Prostate gland (tissue), 2 donors: ENCODE data around the gene LCN12. TPM values are rescaled to one million over a fixed set of nuclear protein-coding genes. Genes with fewer than 3 reads are reported as not detected.

Experiments
- DNase-seq: peaks from one replicate; pipeline ENCODE4 v3.0.0-alpha.2; 2019; ENCODE audit warnings: low spot score
- H3K27ac ChIP-seq, 2 donors: fragments of 200-600 bp; sonication (generic); 2 replicates each; pipeline ENCODE4 v1.5.1; 2017 to 2019
- H3K27me3 ChIP-seq: fragments of 200-600 bp; sonication (generic); replicated peaks from 2 replicates; pipeline ENCODE4 v1.5.1; 2019; ENCODE audit not compliant: insufficient read depth
- H3K36me3 ChIP-seq, 2 donors: fragments of 200-600 bp; sonication (generic); 1 replicate in 1 of 2; 2 replicates in 1 of 2; pipeline versions ENCODE4 v1.5.1 to v1.8.1; 2017 to 2019
- H3K4me1 ChIP-seq: fragments of 200-600 bp; sonication (generic); replicated peaks from 2 replicates; pipeline ENCODE4 v1.5.1; 2019
- H3K4me3 ChIP-seq, 2 donors: fragments of 200-600 bp; sonication (generic); 2 replicates each; pipeline ENCODE4 v1.5.1; 2017 to 2019
- H3K9me3 ChIP-seq: fragments of 200-600 bp; sonication (generic); 2 replicates; pipeline ENCODE4 v1.5.1; 2017
- CTCF ChIP-seq, 4 experiments: fragments of 200-600 bp in 2 of 4; fragments of 450-650 bp in 2 of 4; sonication (generic) in 2 of 4; IDR thresholded peaks; 1 replicate in 3 of 4; 2 replicates in 1 of 4; pipeline ENCODE4 v1.5.1; 2016 to 2019; ENCODE audit warnings: antibody characterized with exemption in 4 of 4, mild to moderate bottlenecking in 2 of 4, moderate library complexity in 2 of 4
- POLR2A ChIP-seq: fragments of 450-650 bp; IDR thresholded peaks from one replicate; pipeline ENCODE4 v1.6.1; 2016; ENCODE audit warnings: antibody characterized with exemption, mild to moderate bottlenecking
- POLR2AphosphoS5 ChIP-seq: sonication (generic); formaldehyde crosslinking; IDR thresholded peaks from one replicate; pipeline ENCODE4 v1.6.1; 2017; ENCODE audit warnings: antibody characterized with exemption
- WGBS: methylation state at CpG from one replicate; pipeline ENCODE4 v1.1.5; 2018; 5-methylcytosine and 5-hydroxymethylcytosine counted together
- intact Hi-C: fragments of 100-400 bp; cut with DNase I; formaldehyde crosslinking; loops from one replicate; pipeline ENCODE4 v1.14.2; 2022
- total RNA-seq, 2 donors: library from RNA; depleted of rRNA; stranded (reverse); fragments of >200 nt; gene quantifications; one replicate each; pipeline ENCODE4 v1.1.0, GENCODE V29; 2016

The LCN12 gene
- total RNA-seq, 2 donors from 2014 or later: 4.1 to 13.7 TPM

GRCh38 chr9:136969774-136970173 lies 17.7 kb downstream of the LCN12 start:
- Histone ChIP-seq H3K36me3 (no peaks in the 10 kb centered on the region), H3K9me3 (no peaks in the 10 kb centered on the region), H3K27me3 (no peaks in the 10 kb centered on the region), H3K4me3 (no peak overlapping the region), H3K4me1 (no peaks in the 10 kb centered on the region), H3K27ac (no peak overlapping the region)
- TF ChIP-seq POLR2A (no peak), POLR2AphosphoS5 (no peak), CTCF (IDR thresholded peaks at IDR 0.05) (no peak)
- 84% methylated on average over 5 of the region's 5 CpGs for WGBS
- intact Hi-C loops: no loop called here
- no peak for DNase-seq

- H3K36me3 ChIP-seq: no peaks in the 10 kb centered on the region
- intact Hi-C loops: no loop called here
- no peak overlapping the region for H3K4me3 ChIP-seq
- no peaks in the 10 kb centered on the region for H3K4me1 ChIP-seq
- H3K9me3 ChIP-seq: no peaks in the 10 kb centered on the region
- DNase-seq: no peak
- WGBS: 94% methylated on average over 8 of the region's 11 CpGs
- TF ChIP-seq CTCF (IDR thresholded peaks at IDR 0.05): no peak
- no peak for TF ChIP-seq POLR2AphosphoS5
- no peak for TF ChIP-seq POLR2A
- no peak overlapping the region for H3K27ac ChIP-seq
- H3K27me3 ChIP-seq: no peaks in the 10 kb centered on the region
Measured at GRCh38 chr9:136970361-136970760, 18.3 kb downstream of the LCN12 start.

- intact Hi-C loops: no loop called here
- DNase-seq: no peak
- Histone ChIP-seq H3K27me3 (no peaks in the 10 kb centered on the region), H3K9me3 (no peaks in the 10 kb centered on the region), H3K36me3 (no peaks in the 10 kb centered on the region), H3K27ac (no peak overlapping the region), H3K4me1 (no peaks in the 10 kb centered on the region), H3K4me3 (no peak overlapping the region)
- 81% methylated on average over 13 of the region's 14 CpGs for WGBS
- TF ChIP-seq CTCF (IDR thresholded peaks at IDR 0.05) (no peak), POLR2AphosphoS5 (no peak), POLR2A (no peak)
Measured at GRCh38 chr9:136971746-136972145, 19.7 kb downstream of the LCN12 start.

- no peak overlapping the region for H3K27ac ChIP-seq
- no peak for DNase-seq
- H3K4me1 ChIP-seq: no peaks in the 10 kb centered on the region
- H3K36me3 ChIP-seq: no peaks in the 10 kb centered on the region
- intact Hi-C loops: no loop called here
- no peaks in the 10 kb centered on the region for H3K27me3 ChIP-seq
- TF ChIP-seq POLR2A (no peak), POLR2AphosphoS5 (no peak)
- 78% methylated on average over 10 of the region's 11 CpGs for WGBS
- no peak overlapping the region for H3K4me3 ChIP-seq
- H3K9me3 ChIP-seq: no peaks in the 10 kb centered on the region
Measured at GRCh38 chr9:136972335-136972734, 20.3 kb downstream of the LCN12 start.

GRCh38 chr9:136972743-136973142 lies 20.7 kb downstream of the LCN12 start:
- intact Hi-C loops: no loop called here
- H3K27me3 ChIP-seq: no peaks in the 10 kb centered on the region
- no peak for TF ChIP-seq POLR2AphosphoS5
- no peak for TF ChIP-seq CTCF (IDR thresholded peaks at IDR 0.05)
- no peak for TF ChIP-seq POLR2A
- no peak overlapping the region for H3K27ac ChIP-seq
- DNase-seq: no peak
- no peaks in the 10 kb centered on the region for H3K36me3 ChIP-seq
- no peaks in the 10 kb centered on the region for H3K4me1 ChIP-seq
- WGBS: 50% methylated on average over 13 of the region's 13 CpGs
- H3K4me3 ChIP-seq: no peak overlapping the region
- H3K9me3 ChIP-seq: no peaks in the 10 kb centered on the region
